Right atrium auricular region (tissue), 2 donors: ENCODE data around the gene CAMK2G. TPM values are rescaled to one million over a fixed set of nuclear protein-coding genes. Genes with fewer than 3 reads are reported as not detected.

Source experiments
- DNase-seq: peaks from one replicate; pipeline ENCODE4 v3.0.0-alpha.2; 2019; ENCODE audit warnings: low spot score
- H3K27ac ChIP-seq, 2 donors: fragments of 200-600 bp; sonication (generic); 1 replicate in 1 of 2; 2 replicates in 1 of 2; pipeline ENCODE4 v1.5.1; 2016 to 2019
- H3K27me3 ChIP-seq, 2 donors: fragments of 200-600 bp; sonication (generic); one replicate each; pipeline versions ENCODE4 v1.5.1 to v1.6.0; 2017 to 2019
- H3K36me3 ChIP-seq: fragments of 200-600 bp; sonication (generic); one replicate; pipeline ENCODE4 v1.5.1; 2016
- H3K4me1 ChIP-seq, 2 donors: fragments of 200-600 bp; sonication (generic); one replicate each; pipeline versions ENCODE4 v1.5.1 to v1.6.0; 2017 to 2019
- H3K4me3 ChIP-seq, 2 donors: fragments of 200-600 bp; sonication (generic); 1 replicate in 1 of 2; 2 replicates in 1 of 2; pipeline ENCODE4 v1.5.1; 2017 to 2019; ENCODE audit warnings: mild to moderate bottlenecking in 1 of 2, moderate library complexity in 1 of 2
- H3K9me3 ChIP-seq, 2 donors: fragments of 200-600 bp; sonication (generic); one replicate each; pipeline ENCODE4 v1.5.1; 2019
- CTCF ChIP-seq, 2 donors: fragments of 200-600 bp; sonication (generic); IDR thresholded peaks; one replicate each; pipeline ENCODE4 v1.5.1; 2019; ENCODE audit warnings: antibody characterized with exemption in 2 of 2
- total RNA-seq, 2 donors: library from RNA; depleted of rRNA; stranded (reverse); fragments of >200 nt; gene quantifications; one replicate each; pipeline ENCODE4 v1.1.0, GENCODE V29; 2016

CAMK2G gene
- total RNA-seq, 2 donors from 2014 or later = 12.1 to 17.4 TPM

DNA sequence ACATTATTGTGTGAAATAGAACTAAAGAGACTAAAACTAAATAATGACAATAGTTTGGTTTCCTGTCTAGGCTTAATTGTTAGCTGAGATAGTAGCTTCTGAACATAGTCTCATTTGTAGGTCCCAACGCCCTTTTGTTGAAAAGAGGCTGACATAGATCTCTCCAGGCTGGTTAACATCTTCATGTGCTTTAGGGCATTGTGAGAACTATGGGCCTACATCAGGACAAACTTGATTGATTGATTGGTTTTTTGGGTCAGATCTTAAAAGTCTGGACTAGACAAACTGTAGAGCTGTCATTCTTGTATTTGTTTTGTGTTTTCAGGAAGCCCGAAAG, 91.6 kb downstream of the CAMK2G start:
- Histone ChIP-seq H3K27ac (peak overlapping the region; percentile 87 to 90), H3K4me3 (peak overlapping the region; percentile 73 to 79), H3K27me3 (no peaks in the 10 kb centered on the region), H3K9me3 (no peaks in the 10 kb centered on the region), H3K36me3 (peaks cover 10% of the 10 kb centered on the region), H3K4me1 (peaks cover 0 to 48% of the 10 kb centered on the region in 2 donors)
- no peak for DNase-seq
- TF ChIP-seq CTCF (IDR thresholded peaks at IDR 0.05) = no peak

- Histone ChIP-seq H3K4me1 (peaks cover 0 to 42% of the 10 kb centered on the region in 2 donors), H3K27ac (peak within 1 kb of the TSS; percentile 87 to 90), H3K9me3 (no peaks in the 10 kb centered on the region), H3K36me3 (peaks cover 10% of the 10 kb centered on the region), H3K4me3 (peak within 1 kb of the TSS; percentile 73 to 79), H3K27me3 (no peaks in the 10 kb centered on the region)
- peak; percentile 94 for DNase-seq
- TF ChIP-seq CTCF (IDR thresholded peaks at IDR 0.05) = no peak
Observed at GRCh38 chr10:73781879-73782748, 92.2 kb downstream of the CAMK2G start, which contains the start of gene CHCHD1. Gene CHCHD1, plus strand, starts transcription at chr10:73782048. Its CDS starts 28 bp downstream, at chr10:73782076.

DNA sequence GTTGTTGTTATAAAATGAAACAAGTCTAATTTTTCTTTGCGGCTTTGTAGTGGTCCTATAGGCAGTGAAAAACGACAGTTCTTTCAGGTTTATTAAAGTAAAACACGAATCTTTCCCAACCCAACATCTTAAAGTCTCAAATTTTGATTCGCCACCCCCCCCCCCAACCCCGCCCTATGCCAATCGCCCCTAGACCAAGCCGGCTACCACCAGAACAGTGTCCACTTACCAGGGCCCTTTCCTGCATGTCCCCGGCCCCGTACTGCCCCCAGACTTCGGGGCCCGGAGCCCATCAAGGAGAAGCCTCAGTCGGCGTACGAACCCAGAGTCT, 92.8 kb downstream of the CAMK2G start:
- peaks cover 14% of the 10 kb centered on the region for H3K36me3 ChIP-seq
- H3K27me3 ChIP-seq = no peaks in the 10 kb centered on the region
- H3K4me1 ChIP-seq = peaks cover 0 to 36% of the 10 kb centered on the region in 2 donors
- no peaks in the 10 kb centered on the region for H3K9me3 ChIP-seq
- TF ChIP-seq CTCF (IDR thresholded peaks at IDR 0.05) = no peak
- H3K27ac ChIP-seq = peak overlapping the region; percentile 87 to 90
- H3K4me3 ChIP-seq = peak overlapping the region; percentile 73 to 79
- no peak for DNase-seq

GRCh38 chr10:73780966-73781365, 93.4 kb downstream of the CAMK2G start:
- Histone ChIP-seq H3K4me1 (peaks cover 0 to 34% of the 10 kb centered on the region in 2 donors), H3K36me3 (peaks cover 19% of the 10 kb centered on the region), H3K9me3 (no peaks in the 10 kb centered on the region), H3K27ac (peak overlapping the region; percentile 87 to 90), H3K4me3 (peak overlapping the region; percentile 73 to 79), H3K27me3 (no peaks in the 10 kb centered on the region)
- no peak for TF ChIP-seq CTCF (IDR thresholded peaks at IDR 0.05)
- no peak for DNase-seq

- H3K27ac ChIP-seq = no peak overlapping the region
- DNase-seq = no peak
- no peak for TF ChIP-seq CTCF (IDR thresholded peaks at IDR 0.05)
- H3K36me3 ChIP-seq = peaks cover 25% of the 10 kb centered on the region
- no peaks in the 10 kb centered on the region for H3K9me3 ChIP-seq
- no peaks in the 10 kb centered on the region for H3K27me3 ChIP-seq
- no peak overlapping the region for H3K4me3 ChIP-seq
- peaks cover 0 to 41% of the 10 kb centered on the region in 2 donors for H3K4me1 ChIP-seq
Observed at GRCh38 chr10:73780301-73780700, 94.1 kb downstream of the CAMK2G start.
